GM18526 (cell line): ENCODE results near the gene CST3.

Experiments used
- POLR2A ChIP-seq: IDR thresholded peaks from 3 replicates; pipeline ENCODE4 v1.6.1; 2011; ENCODE audit not compliant: insufficient read length; ENCODE audit errors: extremely low read depth

Gene CST3

GRCh38 chr20:23636182-23636907, 1.4 kb downstream of the CST3 start:
- no peak for TF ChIP-seq POLR2A

GRCh38 chr20:23634985-23635767, 2.6 kb downstream of the CST3 start:
- TF ChIP-seq POLR2A, result no peak

GRCh38 chr20:23634044-23634801, 3.5 kb downstream of the CST3 start:
- TF ChIP-seq POLR2A, result no peak

- TF ChIP-seq POLR2A, result no peak
Observed at GRCh38 chr20:23632711-23633573, 4.8 kb downstream of the CST3 start.

GRCh38 chr20:23631981-23632710, 5.6 kb downstream of the CST3 start:
- no peak for TF ChIP-seq POLR2A

GRCh38 chr20:23631226-23631822, 6.4 kb downstream of the CST3 start:
- TF ChIP-seq POLR2A, result no peak

- no peak for TF ChIP-seq POLR2A
Observed at GRCh38 chr20:23630392-23630849, 7.3 kb downstream of the CST3 start.

GRCh38 chr20:23629542-23630391, 8.0 kb downstream of the CST3 start:
- TF ChIP-seq POLR2A, result no peak

GRCh38 chr20:23629017-23629541, 8.7 kb downstream of the CST3 start:
- TF ChIP-seq POLR2A, result no peak

GRCh38 chr20:23628402-23629016, 9.2 kb downstream of the CST3 start:
- TF ChIP-seq POLR2A, result no peak

- TF ChIP-seq POLR2A, result no peak
Observed at GRCh38 chr20:23627501-23627900, 10.3 kb downstream of the CST3 start.

- no peak for TF ChIP-seq POLR2A
Observed at GRCh38 chr20:23626040-23626620, 11.6 kb downstream of the CST3 start.
